ENCODE measurements around the gene NLGN1.

NLGN1 gene

GRCh38 chr3:173641696-173642095, 244.2 kb downstream of the NLGN1 start:
- no peak for DNase-seq (ENCODE audit: low read depth)

GRCh38 chr3:173644086-173645082, 246.8 kb downstream of the NLGN1 start:
- no peak for DNase-seq (ENCODE audit: low read depth)

- no peak for DNase-seq (ENCODE audit: low read depth)
These were observed 253.1 kb downstream of the NLGN1 start for GRCh38 chr3:173650596-173650995.

- DNase-seq (ENCODE audit: low read depth): no peak
These were observed 254.5 kb downstream of the NLGN1 start for GRCh38 chr3:173652093-173652492.

- DNase-seq (ENCODE audit: low read depth): no peak
These were observed 256.2 kb downstream of the NLGN1 start for GRCh38 chr3:173653781-173654180.

- no peak for DNase-seq (ENCODE audit: low read depth)
These were observed 262.4 kb downstream of the NLGN1 start for GRCh38 chr3:173659972-173660371.

- peak; percentile 13 for DNase-seq (ENCODE audit: low read depth)
These were observed 263.2 kb downstream of the NLGN1 start for GRCh38 chr3:173660645-173661299.

GRCh38 chr3:173663696-173664111, 266.2 kb downstream of the NLGN1 start:
- no peak for DNase-seq (ENCODE audit: low read depth)

- DNase-seq (ENCODE audit: low read depth): no peak
These were observed 278.6 kb downstream of the NLGN1 start for GRCh38 chr3:173676094-173676493.

- DNase-seq (ENCODE audit: low read depth): no peak
These were observed 283.7 kb downstream of the NLGN1 start for GRCh38 chr3:173681188-173681678.

- DNase-seq (ENCODE audit: low read depth): no peak
These were observed 287.9 kb downstream of the NLGN1 start for GRCh38 chr3:173685456-173685855.

- no peak for DNase-seq (ENCODE audit: low read depth)
These were observed 290.8 kb downstream of the NLGN1 start for GRCh38 chr3:173688216-173688842.

GRCh38 chr3:173690542-173691180, 293.1 kb downstream of the NLGN1 start:
- DNase-seq (ENCODE audit: low read depth): no peak

- no peak for DNase-seq (ENCODE audit: low read depth)
These were observed 301.8 kb downstream of the NLGN1 start for GRCh38 chr3:173699353-173699752.

GRCh38 chr3:173700336-173700735, 302.8 kb downstream of the NLGN1 start:
- no peak for DNase-seq (ENCODE audit: low read depth)

GRCh38 chr3:173702561-173702960, 305.0 kb downstream of the NLGN1 start:
- DNase-seq (ENCODE audit: low read depth): no peak

- no peak for DNase-seq (ENCODE audit: low read depth)
These were observed 306.2 kb downstream of the NLGN1 start for GRCh38 chr3:173703771-173704170.

- no peak for DNase-seq (ENCODE audit: low read depth)
These were observed 309.1 kb downstream of the NLGN1 start for GRCh38 chr3:173706630-173707029.

GRCh38 chr3:173708191-173708590, 310.6 kb downstream of the NLGN1 start:
- DNase-seq (ENCODE audit: low read depth): no peak

GRCh38 chr3:173709026-173709425, 311.5 kb downstream of the NLGN1 start:
- DNase-seq (ENCODE audit: low read depth): no peak

- no peak for DNase-seq (ENCODE audit: low read depth)
These were observed 314.1 kb downstream of the NLGN1 start for GRCh38 chr3:173711619-173712018.

GRCh38 chr3:173719585-173719984, 322.0 kb downstream of the NLGN1 start:
- DNase-seq (ENCODE audit: low read depth): no peak
